Spleen (tissue), 7 donors: Measurements from ENCODE around the gene PPP1R3D.

ENCODE experiments used
- POLR2AphosphoS5 ChIP-seq, 3 donors: sonication (generic); formaldehyde crosslinking; IDR thresholded peaks; one replicate each; pipeline ENCODE4 v1.5.1; 2017; ENCODE audit warnings: antibody characterized with exemption in 3 of 3
- TF ChIP-seq, protein P1 (sequence below), 11 experiments: fragments of 200-600 bp in 7 of 11; fragments of 450-650 bp in 4 of 11; sonication (generic) in 4 of 11; IDR thresholded peaks in 8 of 11; conservative IDR thresholded peaks in 3 of 11; 1 replicate in 7 of 11; 2 replicates in 4 of 11; pipeline versions ENCODE4 v1.4.0 to v1.8.0; 2016 to 2021; ENCODE audit warnings: antibody characterized with exemption in 11 of 11, inconsistent platforms in 4 of 11, mild to moderate bottlenecking in 1 of 11
- donor health status: DM: no; HTN: no; CAD: no; lungs with moderate emphysema.
- donor health status: DM: no; HTN: no; CAD: no.
- donor health status: DM: no; HTN: no; CAD: no.

DNA sequence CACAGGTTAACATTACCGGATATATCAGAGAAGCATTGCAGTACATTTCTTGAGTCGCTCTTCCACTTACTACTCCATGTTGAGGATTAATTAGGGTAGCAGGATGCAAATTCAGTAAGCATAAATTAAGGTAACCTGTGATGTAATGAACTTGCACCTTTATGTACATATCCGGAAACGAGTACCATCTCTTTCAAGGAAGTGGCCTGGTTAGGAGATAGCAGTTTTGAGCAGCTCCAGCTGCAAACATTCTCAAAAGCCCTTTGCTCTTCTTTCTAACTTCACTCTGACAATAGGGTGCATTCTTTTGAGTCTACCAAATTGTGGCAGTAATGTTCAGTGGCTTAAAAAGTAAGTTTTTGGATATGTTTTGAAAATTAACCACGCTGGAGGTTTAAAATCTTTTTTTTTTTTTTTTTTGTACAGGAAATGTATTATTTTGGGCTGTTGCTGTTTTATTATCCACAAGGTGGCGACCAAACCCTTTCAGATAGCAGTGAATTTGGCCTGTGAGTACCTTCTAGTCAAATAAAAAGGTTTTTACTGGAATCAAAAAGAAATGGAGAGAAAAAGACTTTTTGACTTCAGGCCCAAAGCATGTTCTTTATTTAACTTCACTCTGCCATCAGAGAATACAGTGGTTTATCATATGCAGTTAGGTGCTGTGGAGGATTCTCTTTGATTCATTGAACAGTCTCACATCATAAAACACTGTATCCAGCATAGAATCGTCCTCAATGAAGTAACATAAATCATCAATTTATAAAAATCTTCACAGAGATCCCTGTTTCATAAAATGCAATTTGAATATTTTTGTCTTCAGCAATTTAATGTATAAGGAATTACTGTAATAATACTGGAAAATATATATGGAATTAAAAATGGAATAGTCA, 9.0 kb upstream of the PPP1R3D start:
- no peak for TF ChIP-seq POLR2AphosphoS5 (IDR thresholded peaks at IDR 0.05)
- TF ChIP-seq, protein P1, sequence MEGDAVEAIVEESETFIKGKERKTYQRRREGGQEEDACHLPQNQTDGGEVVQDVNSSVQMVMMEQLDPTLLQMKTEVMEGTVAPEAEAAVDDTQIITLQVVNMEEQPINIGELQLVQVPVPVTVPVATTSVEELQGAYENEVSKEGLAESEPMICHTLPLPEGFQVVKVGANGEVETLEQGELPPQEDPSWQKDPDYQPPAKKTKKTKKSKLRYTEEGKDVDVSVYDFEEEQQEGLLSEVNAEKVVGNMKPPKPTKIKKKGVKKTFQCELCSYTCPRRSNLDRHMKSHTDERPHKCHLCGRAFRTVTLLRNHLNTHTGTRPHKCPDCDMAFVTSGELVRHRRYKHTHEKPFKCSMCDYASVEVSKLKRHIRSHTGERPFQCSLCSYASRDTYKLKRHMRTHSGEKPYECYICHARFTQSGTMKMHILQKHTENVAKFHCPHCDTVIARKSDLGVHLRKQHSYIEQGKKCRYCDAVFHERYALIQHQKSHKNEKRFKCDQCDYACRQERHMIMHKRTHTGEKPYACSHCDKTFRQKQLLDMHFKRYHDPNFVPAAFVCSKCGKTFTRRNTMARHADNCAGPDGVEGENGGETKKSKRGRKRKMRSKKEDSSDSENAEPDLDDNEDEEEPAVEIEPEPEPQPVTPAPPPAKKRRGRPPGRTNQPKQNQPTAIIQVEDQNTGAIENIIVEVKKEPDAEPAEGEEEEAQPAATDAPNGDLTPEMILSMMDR (IDR thresholded peaks at IDR 0.05 in 8 of 11, conservative IDR thresholded peaks at IDR 0.05 in 3 of 11), result peak; percentile 18 to 75 (median 66)
